WTC11 (cell line): Measurements from ENCODE around the gene S100PBP. TPM values are rescaled to one million over a fixed set of nuclear protein-coding genes. Genes with fewer than 3 reads are reported as not detected.

Experiments
- ATAC-seq: fragments of 200-7000 bp; cut with Tn5 transposase; 2 replicates; pipeline ENCODE4 v1.10.0; 2021; ENCODE audit warnings: mild to moderate bottlenecking, moderate library complexity
- CTCF ChIA-PET: fragments of 300-600 bp; sonication (Branson Sonifier 250); formaldehyde crosslinking; loops from one replicate; lab custom pipeline; 2021; ENCODE audit warnings: antibody characterized with exemption; lab: Charles Lee
- POLR2A ChIA-PET: fragments of 350-600 bp; sonication (Branson Sonifier 250); formaldehyde crosslinking; loops from one replicate; lab custom pipeline; 2021; ENCODE audit warnings: antibody characterized with exemption; lab: Charles Lee
- DNase-seq: peaks from one replicate; pipeline ENCODE4 v3.0.0; 2021; ENCODE audit warnings: low spot score
- H3K27ac Mint-ChIP-seq: 2 replicates; pipeline ENCODE4 v1.8.0; 2021; ENCODE audit warnings: mixed read lengths
- H3K27me3 Mint-ChIP-seq: 2 replicates; pipeline ENCODE4 v1.8.0; 2021; ENCODE audit warnings: low read depth, mild to moderate bottlenecking, moderate library complexity, mixed read lengths
- H3K36me3 Mint-ChIP-seq: 2 replicates; pipeline ENCODE4 v1.8.0; 2021; ENCODE audit warnings: mixed read lengths
- H3K4me1 Mint-ChIP-seq: 2 replicates; pipeline ENCODE4 v1.8.0; 2022; ENCODE audit warnings: mixed read lengths
- H3K4me3 Mint-ChIP-seq: 2 replicates; pipeline ENCODE4 v1.8.0; 2021; ENCODE audit warnings: mild to moderate bottlenecking, moderate library complexity, mixed read lengths
- H3K9me3 Mint-ChIP-seq: 2 replicates; pipeline ENCODE4 v1.8.0; 2021; ENCODE audit warnings: mixed read lengths
- E2F4 ChIP-seq: sonication (generic); formaldehyde crosslinking; IDR thresholded peaks from 2 replicates; pipeline ENCODE4 v1.8.1; 2022; ENCODE audit warnings: low read depth, mild to moderate bottlenecking, moderate library complexity, missing genetic modification reagents, borderline replicate concordance
- E2F5 ChIP-seq: sonication (generic); formaldehyde crosslinking; IDR thresholded peaks from 2 replicates; pipeline ENCODE4 v1.8.1; 2022; ENCODE audit warnings: mild to moderate bottlenecking, moderate library complexity, missing genetic modification reagents
- ETV6 ChIP-seq: sonication (generic); formaldehyde crosslinking; IDR thresholded peaks from 2 replicates; pipeline ENCODE4 v1.8.1; 2022; ENCODE audit warnings: mild to moderate bottlenecking, missing genetic modification reagents
- FOXK1 ChIP-seq: sonication (generic); formaldehyde crosslinking; IDR thresholded peaks from 2 replicates; pipeline ENCODE4 v1.8.0; 2022; ENCODE audit warnings: mild to moderate bottlenecking, moderate library complexity, missing genetic modification reagents
- GTF2I ChIP-seq: fragments of 250-450 bp; sonication (Bioruptor Pico); conservative IDR thresholded peaks from 2 replicates; pipeline ENCODE4 v1.4.0; 2021; ENCODE audit warnings: mild to moderate bottlenecking
- HMGXB4 ChIP-seq: sonication (generic); formaldehyde crosslinking; IDR thresholded peaks from 2 replicates; pipeline ENCODE4 v1.8.1; 2023; ENCODE audit warnings: mild to moderate bottlenecking, moderate library complexity, missing genetic modification reagents
- IRF1 ChIP-seq: sonication (generic); formaldehyde crosslinking; IDR thresholded peaks from 2 replicates; pipeline ENCODE4 v1.8.0; 2023; ENCODE audit warnings: missing genetic modification reagents
- NFATC4 ChIP-seq: fragments of 250-450 bp; sonication (Bioruptor Pico); IDR thresholded peaks from 2 replicates; pipeline ENCODE4 v1.9.0; 2021; ENCODE audit warnings: mild to moderate bottlenecking
- NFYB ChIP-seq: sonication (generic); formaldehyde crosslinking; conservative IDR thresholded peaks from 2 replicates; pipeline ENCODE4 v1.8.0; 2022; ENCODE audit warnings: low read depth, missing genetic modification reagents
- PRRX2 ChIP-seq: fragments of 250-450 bp; sonication (Bioruptor Pico); IDR thresholded peaks from 2 replicates; pipeline ENCODE4 v1.8.0; 2021; ENCODE audit warnings: mild to moderate bottlenecking
- RORB ChIP-seq: fragments of 250-450 bp; sonication (Bioruptor Pico); IDR thresholded peaks from 2 replicates; pipeline ENCODE4 v1.9.0; 2021; ENCODE audit warnings: mild to moderate bottlenecking
- SMAD3 ChIP-seq: sonication (generic); formaldehyde crosslinking; IDR thresholded peaks from 2 replicates; pipeline ENCODE4 v1.8.0; 2022; ENCODE audit warnings: missing genetic modification reagents, mild to moderate bottlenecking, borderline replicate concordance
- SMAD4 ChIP-seq: sonication (generic); formaldehyde crosslinking; IDR thresholded peaks from 2 replicates; pipeline ENCODE4 v1.8.0; 2022; ENCODE audit warnings: mild to moderate bottlenecking, missing genetic modification reagents
- STAT6 ChIP-seq: sonication (generic); formaldehyde crosslinking; conservative IDR thresholded peaks from 2 replicates; pipeline ENCODE4 v1.8.1; 2023; ENCODE audit warnings: mild to moderate bottlenecking, low read depth, missing genetic modification reagents, moderate library complexity
- TCF7 ChIP-seq: sonication (generic); formaldehyde crosslinking; IDR thresholded peaks from 2 replicates; pipeline ENCODE4 v1.8.0; 2022; ENCODE audit warnings: mild to moderate bottlenecking, low read depth, missing genetic modification reagents, moderate library complexity
- TP53 ChIP-seq: sonication (generic); formaldehyde crosslinking; IDR thresholded peaks from 2 replicates; pipeline ENCODE4 v1.8.1; 2023; ENCODE audit warnings: mild to moderate bottlenecking, missing genetic modification reagents
- ZNF138 ChIP-seq: sonication (generic); formaldehyde crosslinking; conservative IDR thresholded peaks from 2 replicates; pipeline ENCODE4 v1.8.1; 2022; ENCODE audit warnings: mild to moderate bottlenecking, moderate library complexity, missing genetic modification reagents
- ZNF423 ChIP-seq: fragments of 250-450 bp; sonication (Bioruptor Pico); IDR thresholded peaks from 2 replicates; pipeline ENCODE4 v2.1.2; 2022; ENCODE audit warnings: mild to moderate bottlenecking, moderate library complexity
- ZNF512 ChIP-seq: sonication (generic); formaldehyde crosslinking; IDR thresholded peaks from 2 replicates; pipeline ENCODE4 v1.8.1; 2022; ENCODE audit warnings: missing genetic modification reagents, borderline replicate concordance
- ZSCAN18 ChIP-seq: fragments of 250-450 bp; sonication (Bioruptor Pico); IDR thresholded peaks from 2 replicates; pipeline ENCODE4 v2.1.2; 2022; ENCODE audit warnings: mild to moderate bottlenecking, moderate library complexity
- total RNA-seq: library from RNA; stranded (reverse); gene quantifications from 3 replicates; pipeline ENCODE4 v1.2.3, GENCODE V29; 2021

S100PBP gene
- total RNA-seq, 1 experiment from 2014 or later: 62.9 TPM

- TF ChIP-seq SMAD3 (CRISPR knock-in tag) (no peak), NFATC4 (no peak), ZSCAN18 (CRISPR knock-in tag) (no peak), TP53 (no peak), NFYB (CRISPR knock-in tag) (no peak), E2F5 (CRISPR knock-in tag) (no peak)
Measured at GRCh38 chr1:32861904-32862695, 44.6 kb downstream of the S100PBP start (continued).

GRCh38 chr1:32863218-32863880, 45.9 kb downstream of the S100PBP start:
- POLR2A ChIA-PET: no interaction called here
- H3K27me3 Mint-ChIP-seq: peaks cover 6% of the 10 kb centered on the region; the same call in 1 of the 2 replicates
- H3K27ac Mint-ChIP-seq: no peak overlapping the region; the same call in 1 of the 2 replicates
- ATAC-seq: no peak
- no peak overlapping the region for H3K4me3 Mint-ChIP-seq
- no peaks in the 10 kb centered on the region for H3K9me3 Mint-ChIP-seq
- DNase-seq: no peak
- H3K36me3 Mint-ChIP-seq: peaks cover 6% of the 10 kb centered on the region
- no peaks in the 10 kb centered on the region; the same call in 1 of the 2 replicates for H3K4me1 Mint-ChIP-seq
- CTCF ChIA-PET: interaction anchor here (1.1 to 2.8 kb wide), 2 partner anchors 10 to 13 kb away, joined by 5 to 14 read pairs; no protein-coding TSS in a partner anchor
- TF ChIP-seq SMAD3 (CRISPR knock-in tag) (no peak), SMAD4 (no peak), STAT6 (no peak), PRRX2 (CRISPR knock-in tag) (no peak), E2F5 (CRISPR knock-in tag) (no peak), ZNF138 (CRISPR knock-in tag) (no peak), ETV6 (CRISPR knock-in tag) (no peak), HMGXB4 (no peak), E2F4 (CRISPR knock-in tag) (no peak), FOXK1 (no peak), TCF7 (no peak), ZSCAN18 (CRISPR knock-in tag) (no peak), ZNF423 (no peak), IRF1 (CRISPR knock-in tag) (no peak), GTF2I (no peak), ZNF512 (CRISPR knock-in tag) (no peak), RORB (CRISPR knock-in tag) (no peak)
